K562 (cell line): Measurements from ENCODE around the gene ACRV1. TPM values are rescaled to one million over a fixed set of nuclear protein-coding genes. Genes with fewer than 3 reads are reported as not detected.

Experiments used
- ADNP ChIP-seq: fragments of 200-800 bp; sonication (Bioruptor generic); IDR thresholded peaks from 2 replicates; pipeline ENCODE4 v1.6.1; 2016; ENCODE audit warnings: missing genetic modification characterization, missing compliant biosample characterization
- ATF7 ChIP-seq: fragments of 450-650 bp; IDR thresholded peaks from 2 replicates; pipeline ENCODE4 v1.7.1; 2014; ENCODE audit warnings: mild to moderate bottlenecking, moderate library complexity
- BMI1 ChIP-seq: fragments of 150-350 bp; IDR thresholded peaks from 2 replicates; pipeline ENCODE4 v1.6.1; 2014; ENCODE audit warnings: low read length
- CAMTA2 ChIP-seq: fragments of 250-450 bp; sonication (Bioruptor Pico); conservative IDR thresholded peaks from 2 replicates; pipeline ENCODE4 v1.5.1; 2022
- CHD7 ChIP-seq: fragments of 200-600 bp; sonication (generic); IDR thresholded peaks from one replicate; pipeline ENCODE4 v1.6.1; 2012; ENCODE audit warnings: mild to moderate bottlenecking, low read depth, low read length, inconsistent platforms
- GATA2 ChIP-seq: sonication (generic); formaldehyde crosslinking; IDR thresholded peaks from 2 replicates; pipeline ENCODE4 v1.4.0; 2020; ENCODE audit warnings: mild to moderate bottlenecking, missing genetic modification reagents
- GTF3C2 ChIP-seq: IDR thresholded peaks from 3 replicates; pipeline ENCODE4 v1.6.1; 2011; ENCODE audit warnings: borderline replicate concordance, mild to moderate bottlenecking, moderate library complexity; ENCODE audit not compliant: insufficient read length; ENCODE audit errors: extremely low read depth
- KHSRP ChIP-seq: fragments of 450-650 bp; IDR thresholded peaks from 2 replicates; pipeline ENCODE4 v1.6.1; 2017
- RHOXF2B ChIP-seq: fragments of 250-450 bp; sonication (Bioruptor Pico); conservative IDR thresholded peaks from 2 replicates; pipeline ENCODE4 v1.5.1; 2021
- SAFB2 ChIP-seq: fragments of 200-400 bp; formaldehyde crosslinking; IDR thresholded peaks from 2 replicates; pipeline ENCODE4 v1.6.1; 2018; ENCODE audit warnings: borderline replicate concordance, low read length, low read depth, moderate library complexity; ENCODE audit not compliant: severe bottlenecking
- ZBTB43 ChIP-seq: sonication (generic); formaldehyde crosslinking; IDR thresholded peaks from 2 replicates; pipeline ENCODE4 v1.8.0; 2023; ENCODE audit warnings: mild to moderate bottlenecking, missing genetic modification reagents
- ZNF589 ChIP-seq: fragments of 200-800 bp; sonication (Bioruptor generic); IDR thresholded peaks from 2 replicates; pipeline ENCODE4 v1.6.1; 2016; ENCODE audit warnings: low read depth, missing genetic modification characterization, missing compliant biosample characterization
- polyA plus RNA-seq, 8 experiments: library from polyadenylated mRNA; depleted of rRNA in 4 of 8; stranded (reverse) in 5 of 8; unstranded in 3 of 8; fragments of >200 nt; fragmentation: Nextera tagmentation in 2 of 8; fragmentation: Illumina TruSeq in 1 of 8; extraction: Ambion mirVana in 2 of 8; extraction: Trizol in 1 of 8; gene quantifications; 2 replicates each; pipeline versions ENCODE4 v1.2.1 to v1.2.3, GENCODE V29; 2011 to 2014; ENCODE audit warnings: inconsistent platforms in 1 of 8, missing spikeins in 1 of 8
- total RNA-seq, 7 experiments: library from RNA; depleted of rRNA in 6 of 7; stranded (reverse); fragments of >200 nt in 6 of 7; fragmentation: Illumina TruSeq in 2 of 7; extraction: Trizol in 2 of 7; gene quantifications; 2 replicates each; pipeline versions ENCODE4 v1.2.1 to v1.2.3, GENCODE V29; 2011 to 2021; ENCODE audit warnings: low replicate concordance in 1 of 7

The ACRV1 gene
- total and polyA plus RNA-seq, 9 of the 15 experiments (the other 6 are each of a cell fraction or from before 2014, with no cell fraction given), result 0.22 to 0.25 TPM; not detected in 7

GRCh38 chr11:125625225-125625629 lies 55.4 kb downstream of the ACRV1 start (continued):
- TF ChIP-seq GTF3C2, result no peak
- no peak for TF ChIP-seq ATF7
- no peak for TF ChIP-seq CAMTA2 (CRISPR knock-in tag)
- TF ChIP-seq ZNF589 (CRISPR knock-in tag), result peak; percentile 72; the same call in 1 of the 2 replicates
- TF ChIP-seq RHOXF2B, result no peak
- no peak for TF ChIP-seq SAFB2
- no peak for TF ChIP-seq ADNP (tag)
- TF ChIP-seq KHSRP, result no peak
- TF ChIP-seq BMI1, result no peak
- TF ChIP-seq ZBTB43, result no peak
- TF ChIP-seq GATA2, result no peak
- no peak for TF ChIP-seq CHD7
